Liver (tissue), 9 donors: ENCODE measurements around the gene DGKH. TPM values are rescaled to one million over a fixed set of nuclear protein-coding genes. Genes with fewer than 3 reads are reported as not detected.

Experiments
- DNase-seq: peaks from one replicate; pipeline ENCODE4 v3.0.0-alpha.2; 2017; ENCODE audit warnings: low spot score
- H3K27ac ChIP-seq, 2 donors: one replicate each; pipeline ENCODE4 v1.7.0; 2013; ENCODE audit warnings: inconsistent platforms in 2 of 2, low read length in 2 of 2, control low read depth in 1 of 2, low read depth in 1 of 2, mild to moderate bottlenecking in 1 of 2
- H3K27me3 ChIP-seq, 4 donors: one replicate each; pipeline versions ENCODE4 v1.6.1 to v1.7.0; 2013; ENCODE audit warnings: low read length in 3 of 4, inconsistent platforms in 1 of 4, mild to moderate bottlenecking in 1 of 4, moderate library complexity in 1 of 4; ENCODE audit not compliant: control insufficient read depth in 4 of 4, insufficient read depth in 4 of 4
- H3K36me3 ChIP-seq, 4 donors: one replicate each; pipeline versions ENCODE4 v1.6.1 to v1.7.0; 2013; ENCODE audit warnings: low read length in 3 of 4, mild to moderate bottlenecking in 3 of 4, low read depth in 1 of 4, moderate library complexity in 1 of 4; ENCODE audit not compliant: control insufficient read depth in 4 of 4, insufficient read depth in 3 of 4
- H3K4me1 ChIP-seq, 4 donors: one replicate each; pipeline versions ENCODE4 v1.6.1 to v1.7.0; 2013; ENCODE audit warnings: low read length in 3 of 4, mild to moderate bottlenecking in 3 of 4, moderate library complexity in 1 of 4; ENCODE audit not compliant: control insufficient read depth in 4 of 4, insufficient read depth in 4 of 4
- H3K4me3 ChIP-seq, 3 donors: one replicate each; pipeline versions ENCODE4 v1.6.1 to v1.7.0; 2013; ENCODE audit warnings: low read length in 3 of 3, control low read depth in 1 of 3, low read depth in 1 of 3, mild to moderate bottlenecking in 1 of 3
- H3K9ac ChIP-seq, 2 donors: one replicate each; pipeline ENCODE4 v1.7.0; 2013; ENCODE audit warnings: low read length in 2 of 2, mild to moderate bottlenecking in 2 of 2, moderate library complexity in 2 of 2, control low read depth in 1 of 2, low read depth in 1 of 2
- H3K9me3 ChIP-seq, 4 donors: one replicate each; pipeline versions ENCODE4 v1.6.1 to v1.7.0; 2013; ENCODE audit warnings: low read length in 3 of 4; ENCODE audit not compliant: control insufficient read depth in 4 of 4
- ATF3 ChIP-seq: IDR thresholded peaks from 2 replicates; pipeline ENCODE4 v1.6.1; 2016; ENCODE audit warnings: antibody characterized with exemption
- CTCF ChIP-seq: fragments of 150-350 bp; IDR thresholded peaks from 2 replicates; pipeline ENCODE4 v1.5.1; 2017; ENCODE audit warnings: improper control_type of control experiment, low read depth, low read length; ENCODE audit not compliant: missing input control
- EGR1 ChIP-seq, 2 donors: IDR thresholded peaks; 2 replicates each; pipeline ENCODE4 v1.6.1; 2016 to 2018; ENCODE audit warnings: antibody characterized with exemption in 2 of 2, low read depth in 2 of 2
- FOXA1 ChIP-seq: IDR thresholded peaks from 2 replicates; pipeline ENCODE4 v1.6.1; 2016; ENCODE audit warnings: antibody characterized with exemption
- FOXA2 ChIP-seq: IDR thresholded peaks from 2 replicates; pipeline ENCODE4 v1.6.1; 2016; ENCODE audit warnings: antibody characterized with exemption
- GABPA ChIP-seq, 2 donors: IDR thresholded peaks in 1 of 2; conservative IDR thresholded peaks in 1 of 2; 2 replicates each; pipeline ENCODE4 v1.6.1; 2016; ENCODE audit warnings: antibody characterized with exemption in 2 of 2, mild to moderate bottlenecking in 1 of 2, moderate library complexity in 1 of 2
- HNF4A ChIP-seq, 2 donors: conservative IDR thresholded peaks; 2 replicates each; pipeline ENCODE4 v1.6.1; 2016; ENCODE audit warnings: antibody characterized with exemption in 2 of 2, mild to moderate bottlenecking in 2 of 2
- HNF4G ChIP-seq: IDR thresholded peaks from 2 replicates; pipeline ENCODE4 v1.6.1; 2016; ENCODE audit warnings: antibody characterized with exemption
- JUND ChIP-seq, 2 donors: IDR thresholded peaks; 2 replicates each; pipeline ENCODE4 v1.6.1; 2016; ENCODE audit warnings: antibody characterized with exemption in 2 of 2
- NR2F2 ChIP-seq: IDR thresholded peaks from 2 replicates; pipeline ENCODE4 v1.6.1; 2016; ENCODE audit warnings: antibody characterized with exemption
- RAD21 ChIP-seq, 2 donors: IDR thresholded peaks; 2 replicates each; pipeline ENCODE4 v1.6.1; 2016; ENCODE audit warnings: antibody characterized with exemption in 2 of 2, mild to moderate bottlenecking in 2 of 2
- RXRA ChIP-seq, 2 donors: IDR thresholded peaks; 2 replicates each; pipeline ENCODE4 v1.6.1; 2017 to 2018; ENCODE audit warnings: antibody characterized with exemption in 2 of 2, mild to moderate bottlenecking in 1 of 2
- SP1 ChIP-seq: IDR thresholded peaks from 2 replicates; pipeline ENCODE4 v1.6.1; 2018; ENCODE audit warnings: antibody characterized with exemption, mild to moderate bottlenecking
- TAF1 ChIP-seq: conservative IDR thresholded peaks from 2 replicates; pipeline ENCODE4 v1.6.1; 2016; ENCODE audit warnings: antibody characterized with exemption, mild to moderate bottlenecking
- YY1 ChIP-seq: IDR thresholded peaks from 2 replicates; pipeline ENCODE4 v1.6.1; 2016; ENCODE audit warnings: antibody characterized with exemption, mild to moderate bottlenecking
- WGBS: extraction: QIAGEN DNeasy Blood & Tissue Kit; methylation state at CpG from one replicate; pipeline ENCODE4 v1.1.7; 2013; 5-methylcytosine and 5-hydroxymethylcytosine counted together
- polyA plus RNA-seq, 2 donors: library from polyadenylated mRNA; stranded (reverse) in 1 of 2; unstranded in 1 of 2; fragments of 200-250 nt in 1 of 2; fragments of >200 nt in 1 of 2; fragmentation: Nextera tagmentation in 1 of 2; extraction: Ambion mirVana in 1 of 2; gene quantifications; one replicate each; pipeline versions ENCODE4 v1.2.1 to v1.2.3, GENCODE V29; 2013 to 2015
- total RNA-seq, 2 donors: library from RNA; depleted of rRNA; stranded (reverse); fragments of >200 nt; gene quantifications; one replicate each; pipeline ENCODE4 v1.2.3, GENCODE V29; 2014
- TF ChIP-seq, protein P1 (sequence below): IDR thresholded peaks from 2 replicates; pipeline ENCODE4 v1.6.1; 2016; ENCODE audit warnings: antibody characterized with exemption
- TF ChIP-seq, protein P2 (sequence below): IDR thresholded peaks from 2 replicates; pipeline ENCODE4 v1.6.1; 2016; ENCODE audit warnings: antibody characterized with exemption
- TF ChIP-seq, protein P3 (sequence below): IDR thresholded peaks from 2 replicates; pipeline ENCODE4 v1.6.1; 2016; ENCODE audit warnings: antibody characterized with exemption, mild to moderate bottlenecking
- donor health status: healthy.
- donor health status: healthy.
- donor health status: healthy.
- donor health status: healthy.
- donor health status: healthy.

Gene DGKH
- total and polyA plus RNA-seq, 4 donors: 0.25 to 3.7 (median 0.97) TPM

DNA sequence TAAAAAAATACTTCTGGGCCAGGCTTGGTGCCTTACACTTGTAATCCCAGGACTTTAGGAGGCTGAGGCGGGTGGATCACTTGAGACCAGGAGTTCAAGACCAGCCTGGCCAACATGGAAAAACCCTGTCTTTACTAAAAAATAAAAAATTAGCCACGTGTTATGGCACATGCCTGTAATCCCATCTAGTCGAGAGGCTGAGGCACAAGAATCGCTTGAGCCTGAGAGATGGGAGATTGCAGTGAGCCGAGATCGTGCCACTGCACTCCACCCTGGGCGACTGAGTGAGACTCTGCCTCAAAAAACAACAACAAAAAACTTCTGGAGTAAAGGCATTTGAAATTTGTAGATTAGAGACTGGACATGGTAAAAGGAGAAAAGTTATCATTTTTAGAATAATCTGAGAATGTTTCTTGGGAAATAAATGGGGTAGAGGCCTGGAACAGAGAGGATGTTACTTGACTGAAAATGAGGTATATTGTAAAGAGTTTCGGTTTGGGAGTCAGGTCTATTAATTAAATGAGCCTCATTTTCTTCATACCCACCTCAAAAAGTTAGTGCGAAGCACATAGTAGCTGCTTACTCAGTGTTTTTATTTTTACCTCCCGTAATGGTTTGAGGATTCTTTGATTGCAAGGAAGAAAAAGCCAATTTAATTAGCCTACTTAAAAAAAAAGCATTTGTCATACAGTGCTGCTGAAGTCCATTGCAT is 226.1 kb downstream of the DGKH start:
- Histone ChIP-seq H3K9me3 (no peaks in the 10 kb centered on the region), H3K4me3 (no peak overlapping the region), H3K4me1 (peaks cover 2 to 15% (median 8%) of the 10 kb centered on the region in 4 donors), H3K36me3 (no peaks in the 10 kb centered on the region), H3K9ac (no peak overlapping the region), H3K27ac (no peak overlapping the region), H3K27me3 (no peaks in the 10 kb centered on the region)
- no peak for DNase-seq
- WGBS: 86% methylated on average over 10 of the region's 10 CpGs
- no peak for TF ChIP-seq HNF4A (conservative IDR thresholded peaks at IDR 0.05)
- no peak for TF ChIP-seq RXRA (IDR thresholded peaks at IDR 0.05)
- TF ChIP-seq HNF4G: no peak
- no peak for TF ChIP-seq EGR1 (IDR thresholded peaks at IDR 0.05; ENCODE audit: low read depth in 2 of 2)
- TF ChIP-seq ATF3: no peak
- TF ChIP-seq GABPA (IDR thresholded peaks at IDR 0.05 in 1 of 2, conservative IDR thresholded peaks at IDR 0.05 in 1 of 2): no peak
- no peak for TF ChIP-seq FOXA2
- TF ChIP-seq YY1: no peak
- no peak for TF ChIP-seq NR2F2
- TF ChIP-seq JUND (IDR thresholded peaks at IDR 0.05): no peak
- TF ChIP-seq, protein P1, sequence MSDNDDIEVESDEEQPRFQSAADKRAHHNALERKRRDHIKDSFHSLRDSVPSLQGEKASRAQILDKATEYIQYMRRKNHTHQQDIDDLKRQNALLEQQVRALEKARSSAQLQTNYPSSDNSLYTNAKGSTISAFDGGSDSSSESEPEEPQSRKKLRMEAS: no peak
- TF ChIP-seq RAD21 (IDR thresholded peaks at IDR 0.05): no peak
- no peak for TF ChIP-seq FOXA1
- TF ChIP-seq, protein P2, sequence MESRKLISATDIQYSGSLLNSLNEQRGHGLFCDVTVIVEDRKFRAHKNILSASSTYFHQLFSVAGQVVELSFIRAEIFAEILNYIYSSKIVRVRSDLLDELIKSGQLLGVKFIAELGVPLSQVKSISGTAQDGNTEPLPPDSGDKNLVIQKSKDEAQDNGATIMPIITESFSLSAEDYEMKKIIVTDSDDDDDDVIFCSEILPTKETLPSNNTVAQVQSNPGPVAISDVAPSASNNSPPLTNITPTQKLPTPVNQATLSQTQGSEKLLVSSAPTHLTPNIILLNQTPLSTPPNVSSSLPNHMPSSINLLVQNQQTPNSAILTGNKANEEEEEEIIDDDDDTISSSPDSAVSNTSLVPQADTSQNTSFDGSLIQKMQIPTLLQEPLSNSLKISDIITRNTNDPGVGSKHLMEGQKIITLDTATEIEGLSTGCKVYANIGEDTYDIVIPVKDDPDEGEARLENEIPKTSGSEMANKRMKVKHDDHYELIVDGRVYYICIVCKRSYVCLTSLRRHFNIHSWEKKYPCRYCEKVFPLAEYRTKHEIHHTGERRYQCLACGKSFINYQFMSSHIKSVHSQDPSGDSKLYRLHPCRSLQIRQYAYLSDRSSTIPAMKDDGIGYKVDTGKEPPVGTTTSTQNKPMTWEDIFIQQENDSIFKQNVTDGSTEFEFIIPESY: no peak
- TF ChIP-seq, protein P3, sequence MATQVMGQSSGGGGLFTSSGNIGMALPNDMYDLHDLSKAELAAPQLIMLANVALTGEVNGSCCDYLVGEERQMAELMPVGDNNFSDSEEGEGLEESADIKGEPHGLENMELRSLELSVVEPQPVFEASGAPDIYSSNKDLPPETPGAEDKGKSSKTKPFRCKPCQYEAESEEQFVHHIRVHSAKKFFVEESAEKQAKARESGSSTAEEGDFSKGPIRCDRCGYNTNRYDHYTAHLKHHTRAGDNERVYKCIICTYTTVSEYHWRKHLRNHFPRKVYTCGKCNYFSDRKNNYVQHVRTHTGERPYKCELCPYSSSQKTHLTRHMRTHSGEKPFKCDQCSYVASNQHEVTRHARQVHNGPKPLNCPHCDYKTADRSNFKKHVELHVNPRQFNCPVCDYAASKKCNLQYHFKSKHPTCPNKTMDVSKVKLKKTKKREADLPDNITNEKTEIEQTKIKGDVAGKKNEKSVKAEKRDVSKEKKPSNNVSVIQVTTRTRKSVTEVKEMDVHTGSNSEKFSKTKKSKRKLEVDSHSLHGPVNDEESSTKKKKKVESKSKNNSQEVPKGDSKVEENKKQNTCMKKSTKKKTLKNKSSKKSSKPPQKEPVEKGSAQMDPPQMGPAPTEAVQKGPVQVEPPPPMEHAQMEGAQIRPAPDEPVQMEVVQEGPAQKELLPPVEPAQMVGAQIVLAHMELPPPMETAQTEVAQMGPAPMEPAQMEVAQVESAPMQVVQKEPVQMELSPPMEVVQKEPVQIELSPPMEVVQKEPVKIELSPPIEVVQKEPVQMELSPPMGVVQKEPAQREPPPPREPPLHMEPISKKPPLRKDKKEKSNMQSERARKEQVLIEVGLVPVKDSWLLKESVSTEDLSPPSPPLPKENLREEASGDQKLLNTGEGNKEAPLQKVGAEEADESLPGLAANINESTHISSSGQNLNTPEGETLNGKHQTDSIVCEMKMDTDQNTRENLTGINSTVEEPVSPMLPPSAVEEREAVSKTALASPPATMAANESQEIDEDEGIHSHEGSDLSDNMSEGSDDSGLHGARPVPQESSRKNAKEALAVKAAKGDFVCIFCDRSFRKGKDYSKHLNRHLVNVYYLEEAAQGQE: no peak

DNA sequence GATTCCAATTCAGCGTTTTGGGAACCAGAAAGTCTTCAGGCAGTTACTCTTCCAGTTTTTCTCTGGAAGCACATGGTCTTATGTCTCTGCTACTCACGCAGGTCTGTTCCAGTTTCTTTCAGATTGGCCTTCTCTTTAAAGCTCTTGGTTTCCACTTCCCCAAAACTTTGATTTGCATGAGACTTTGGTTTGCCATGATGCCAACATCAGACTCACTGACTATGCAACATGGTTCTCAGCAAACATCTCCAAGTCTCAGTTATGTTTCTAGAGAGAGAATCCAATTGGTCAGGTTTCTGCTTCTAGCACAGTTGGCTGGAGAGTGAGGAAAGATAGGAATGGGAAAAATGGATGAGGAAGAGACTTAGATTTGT is 226.6 kb downstream of the DGKH start:
- Histone ChIP-seq H3K27ac (no peak overlapping the region), H3K4me3 (no peak overlapping the region), H3K9ac (no peak overlapping the region), H3K27me3 (no peaks in the 10 kb centered on the region), H3K4me1 (peaks cover 2 to 15% (median 8%) of the 10 kb centered on the region in 4 donors), H3K9me3 (no peaks in the 10 kb centered on the region), H3K36me3 (no peaks in the 10 kb centered on the region)
- DNase-seq: no peak
- 86% methylated on average over 2 of the region's 2 CpGs for WGBS
- TF ChIP-seq GABPA (IDR thresholded peaks at IDR 0.05 in 1 of 2, conservative IDR thresholded peaks at IDR 0.05 in 1 of 2) (no peak), EGR1 (IDR thresholded peaks at IDR 0.05; ENCODE audit: low read depth in 2 of 2) (no peak), RAD21 (IDR thresholded peaks at IDR 0.05) (no peak), RXRA (IDR thresholded peaks at IDR 0.05) (no peak), CTCF (no peak), FOXA2 (no peak), HNF4A (conservative IDR thresholded peaks at IDR 0.05) (no peak), NR2F2 (no peak), SP1 (no peak), TAF1 (no peak), JUND (IDR thresholded peaks at IDR 0.05) (no peak)
- TF ChIP-seq, protein P2: no peak
